ENCODE measurements around the gene GPR146. TPM values are rescaled to one million over a fixed set of nuclear protein-coding genes. Genes with fewer than 3 reads are reported as not detected.

Gene GPR146
- total and polyA plus RNA-seq, 2 of the 8 experiments (the other 6 are each of a cell fraction or from before 2014, with no cell fraction given), result 1.8 to 2.7 TPM

- no peak for TF ChIP-seq CHD7 (IDR thresholded peaks at IDR 0.05; ENCODE audit: insufficient replicate concordance, low read length)
- TF ChIP-seq SIN3A (conservative IDR thresholded peaks at IDR 0.05 in 1 of 2, IDR thresholded peaks at IDR 0.05 in 1 of 2; ENCODE audit: low read depth in 1 of 2, low read length in 2 of 2), result no peak
- no peak for TF ChIP-seq KDM5A (IDR thresholded peaks at IDR 0.05; ENCODE audit: low read length)
- no peak for TF ChIP-seq CHD2 (IDR thresholded peaks at IDR 0.05; ENCODE audit: low read length)
- TF ChIP-seq MAX (IDR thresholded peaks at IDR 0.05), result no peak
- no peak for TF ChIP-seq NANOG (IDR thresholded peaks at IDR 0.05; ENCODE audit: insufficient read depth, low read depth, low read length, poor library complexity, severe bottlenecking)
- no peak for TF ChIP-seq SP4 (IDR thresholded peaks at IDR 0.05; ENCODE audit: low read length)
- TF ChIP-seq SP1 (IDR thresholded peaks at IDR 0.05; ENCODE audit: low read depth, low read length), result no peak
- TF ChIP-seq SUZ12 (IDR thresholded peaks at IDR 0.05; ENCODE audit: low read length), result no peak
Measured at GRCh38 chr7:1054438-1054837, 10.1 kb downstream of the GPR146 start (continued).

All from H1 (cell line).